ENCODE measurements around the gene PCDHA1. TPM values are rescaled to one million over a fixed set of nuclear protein-coding genes. Genes with fewer than 3 reads are reported as not detected.

PCDHA1 gene
- total RNA-seq, 1 donor = not detected

- no peak for DNase-seq (ENCODE audit: low read depth)
- TF ChIP-seq CTCF (IDR thresholded peaks at IDR 0.05; ENCODE audit: insufficient read depth, low read depth, low read length) = no peak
- H3K4me3 ChIP-seq (ENCODE audit: low read depth, low read length) = no peak overlapping the region
These were observed 232.0 kb downstream of the PCDHA1 start for GRCh38 chr5:141017943-141018342.

GRCh38 chr5:141022384-141022783, 236.4 kb downstream of the PCDHA1 start:
- no peak for TF ChIP-seq CTCF (IDR thresholded peaks at IDR 0.05; ENCODE audit: insufficient read depth, low read depth, low read length)

GRCh38 chr5:141031006-141031405, 245.1 kb downstream of the PCDHA1 start:
- TF ChIP-seq CTCF (IDR thresholded peaks at IDR 0.05; ENCODE audit: insufficient read depth, low read depth, low read length) = no peak
- no peak for DNase-seq (ENCODE audit: low read depth)
- H3K4me3 ChIP-seq (ENCODE audit: low read depth, low read length) = no peak overlapping the region

More at GRCh38 chr5:141022384-141022783, 236.4 kb downstream of the PCDHA1 start:
- no peak overlapping the region for H3K4me3 ChIP-seq (ENCODE audit: low read depth, low read length)
- no peak for DNase-seq (ENCODE audit: low read depth)

GRCh38 chr5:141032626-141033025, 246.7 kb downstream of the PCDHA1 start:
- DNase-seq (ENCODE audit: low read depth) = no peak
- TF ChIP-seq CTCF (IDR thresholded peaks at IDR 0.05; ENCODE audit: insufficient read depth, low read depth, low read length) = no peak
- H3K4me3 ChIP-seq (ENCODE audit: low read depth, low read length) = no peak overlapping the region

- no peak for TF ChIP-seq CTCF (IDR thresholded peaks at IDR 0.05; ENCODE audit: insufficient read depth, low read depth, low read length)
- no peak for DNase-seq (ENCODE audit: low read depth)
- no peak overlapping the region for H3K4me3 ChIP-seq (ENCODE audit: low read depth, low read length)
These were observed 253.1 kb downstream of the PCDHA1 start for GRCh38 chr5:141039061-141039460.

- no peak overlapping the region for H3K4me3 ChIP-seq (ENCODE audit: low read depth, low read length)
- no peak for TF ChIP-seq CTCF (IDR thresholded peaks at IDR 0.05; ENCODE audit: insufficient read depth, low read depth, low read length)
- DNase-seq (ENCODE audit: low read depth) = no peak
These were observed 253.6 kb downstream of the PCDHA1 start for GRCh38 chr5:141039517-141039916.

GRCh38 chr5:141040093-141040770, 254.3 kb downstream of the PCDHA1 start:
- TF ChIP-seq CTCF (IDR thresholded peaks at IDR 0.05; ENCODE audit: insufficient read depth, low read depth, low read length) = no peak
- DNase-seq (ENCODE audit: low read depth) = no peak
- no peak overlapping the region for H3K4me3 ChIP-seq (ENCODE audit: low read depth, low read length)

Measured in fibroblast of villous mesenchyme (primary cell).